ENCODE measurements around the gene HMG20A. TPM values are rescaled to one million over a fixed set of nuclear protein-coding genes. Genes with fewer than 3 reads are reported as not detected.

Gene HMG20A
- polyA plus RNA-seq, 3 donors = 11.6 to 26.4 (median 17.7) TPM

- DNase-seq = no peak
- Mint-ChIP-seq H3K4me1 (peaks cover 4% of the 10 kb centered on the region), H3K36me3 (peaks cover 71 to 88% of the 10 kb centered on the region in 2 donors), H3K27me3 (ENCODE audit: low read depth in 3 of 3) (no peaks in the 10 kb centered on the region), H3K27ac (no peak overlapping the region), H3K4me3 (no peak overlapping the region), H3K9me3 (no peaks in the 10 kb centered on the region)
- no peaks in the 10 kb centered on the region for H3K27me3 ChIP-seq (ENCODE audit: control insufficient read depth in 2 of 2, insufficient read depth in 2 of 2, low read length in 2 of 2)
- no peak overlapping the region for H3K4me3 ChIP-seq (replicated peaks in 1 of 3; ENCODE audit: low read depth in 2 of 3, low read length in 3 of 3)
- TF ChIP-seq CTCF (IDR thresholded peaks at IDR 0.05) = no peak
- no CpG with 5 or more reads among the region's 2 CpGs for WGBS (ENCODE audit: insufficient coverage)
- H2AFZ ChIP-seq (ENCODE audit: insufficient read depth, low read depth, low read length, poor library complexity, severe bottlenecking) = no peak overlapping the region
- H3K9me3 ChIP-seq (replicated peaks in 1 of 2; ENCODE audit: control insufficient read depth in 1 of 2, insufficient read depth in 1 of 2, low read length in 2 of 2) = no peaks in the 10 kb centered on the region
- no peak overlapping the region for H3K4me2 ChIP-seq (replicated peaks; ENCODE audit: extremely low read depth, low read length, poor library complexity, severe bottlenecking)
- no peaks in the 10 kb centered on the region for H3K4me1 ChIP-seq (ENCODE audit: control insufficient read depth in 1 of 2, insufficient read depth in 2 of 2, low read length in 2 of 2)
- no peak overlapping the region for H3K9ac ChIP-seq (ENCODE audit: insufficient read depth, low read length, poor library complexity, severe bottlenecking)
- H3K79me2 ChIP-seq (ENCODE audit: insufficient read depth, low read length) = no peaks in the 10 kb centered on the region
- no peak overlapping the region for H3K27ac ChIP-seq (ENCODE audit: low read depth in 1 of 2, low read length in 2 of 2)
- H4K20me1 ChIP-seq (ENCODE audit: insufficient read depth, low read length) = no peaks in the 10 kb centered on the region
- intact Hi-C loops (cut with micrococcal nuclease) = no loop called here
- peaks cover 54 to 98% of the 10 kb centered on the region in 2 donors for H3K36me3 ChIP-seq (replicated peaks in 1 of 2; ENCODE audit: control insufficient read depth in 1 of 2, insufficient read depth in 2 of 2, low read length in 2 of 2)
These were observed 54.3 kb downstream of the HMG20A start for GRCh38 chr15:77475001-77475400.

- Mint-ChIP-seq H3K27me3 (ENCODE audit: low read depth in 3 of 3) (no peaks in the 10 kb centered on the region), H3K9me3 (no peaks in the 10 kb centered on the region), H3K27ac (peak overlapping the region in 1 of 7 donors; percentile 11), H3K4me1 (peaks cover 4% of the 10 kb centered on the region), H3K36me3 (peaks cover 68 to 89% of the 10 kb centered on the region in 2 donors), H3K4me3 (no peak overlapping the region)
- H3K9ac ChIP-seq (ENCODE audit: insufficient read depth, low read length, poor library complexity, severe bottlenecking) = no peak overlapping the region
- intact Hi-C loops (cut with micrococcal nuclease) = no loop called here
- H3K4me2 ChIP-seq (replicated peaks; ENCODE audit: extremely low read depth, low read length, poor library complexity, severe bottlenecking) = no peak overlapping the region
- no peak overlapping the region for H3K4me3 ChIP-seq (replicated peaks in 1 of 3; ENCODE audit: low read depth in 2 of 3, low read length in 3 of 3)
- WGBS (ENCODE audit: insufficient coverage) = 96% methylated on average over 4 of the region's 5 CpGs
- no peaks in the 10 kb centered on the region for H3K27me3 ChIP-seq (ENCODE audit: control insufficient read depth in 2 of 2, insufficient read depth in 2 of 2, low read length in 2 of 2)
- no peaks in the 10 kb centered on the region for H3K4me1 ChIP-seq (ENCODE audit: control insufficient read depth in 1 of 2, insufficient read depth in 2 of 2, low read length in 2 of 2)
- H3K79me2 ChIP-seq (ENCODE audit: insufficient read depth, low read length) = no peaks in the 10 kb centered on the region
- peaks cover 54 to 97% of the 10 kb centered on the region in 2 donors for H3K36me3 ChIP-seq (replicated peaks in 1 of 2; ENCODE audit: control insufficient read depth in 1 of 2, insufficient read depth in 2 of 2, low read length in 2 of 2)
- no peak for DNase-seq
- H2AFZ ChIP-seq (ENCODE audit: insufficient read depth, low read depth, low read length, poor library complexity, severe bottlenecking) = no peak overlapping the region
- no peak for TF ChIP-seq CTCF (IDR thresholded peaks at IDR 0.05)
- no peak overlapping the region for H3K27ac ChIP-seq (ENCODE audit: low read depth in 1 of 2, low read length in 2 of 2)
- no peaks in the 10 kb centered on the region for H3K9me3 ChIP-seq (replicated peaks in 1 of 2; ENCODE audit: control insufficient read depth in 1 of 2, insufficient read depth in 1 of 2, low read length in 2 of 2)
- H4K20me1 ChIP-seq (ENCODE audit: insufficient read depth, low read length) = no peaks in the 10 kb centered on the region
These were observed 55.2 kb downstream of the HMG20A start for GRCh38 chr15:77475898-77476297.

Measured in CD14-positive monocyte (primary cell).